WTC11 (cell line): ENCODE data around the gene FABP7.

Experiments
- CBFB ChIP-seq: sonication (generic); formaldehyde crosslinking; IDR thresholded peaks from 2 replicates; pipeline ENCODE4 v1.8.1; 2022; ENCODE audit warnings: mild to moderate bottlenecking, low read depth, missing genetic modification reagents
- CREB1 ChIP-seq: sonication (generic); formaldehyde crosslinking; IDR thresholded peaks from 2 replicates; pipeline ENCODE4 v1.8.0; 2023; ENCODE audit warnings: mild to moderate bottlenecking, missing genetic modification reagents
- ESRRA ChIP-seq: sonication (generic); formaldehyde crosslinking; IDR thresholded peaks from 2 replicates; pipeline ENCODE4 v1.8.1; 2022; ENCODE audit warnings: mild to moderate bottlenecking, missing genetic modification reagents, borderline replicate concordance
- ZBTB21 ChIP-seq: sonication (generic); formaldehyde crosslinking; IDR thresholded peaks from 2 replicates; pipeline ENCODE4 v1.8.1; 2023; ENCODE audit warnings: mild to moderate bottlenecking, missing genetic modification reagents, borderline replicate concordance
- TF ChIP-seq, protein P1 (sequence below): fragments of 200-600 bp; IDR thresholded peaks from 2 replicates; pipeline ENCODE4 v1.8.0; 2022; ENCODE audit warnings: antibody characterized with exemption
- TF ChIP-seq, protein P2 (sequence below): sonication (generic); formaldehyde crosslinking; IDR thresholded peaks from 2 replicates; pipeline ENCODE4 v1.8.1; 2023; ENCODE audit warnings: mild to moderate bottlenecking, missing genetic modification reagents
- TF ChIP-seq, protein P3 (sequence below): sonication (generic); formaldehyde crosslinking; conservative IDR thresholded peaks from 2 replicates; pipeline ENCODE4 v1.8.1; 2022; ENCODE audit warnings: mild to moderate bottlenecking, missing genetic modification reagents
- TF ChIP-seq, protein P4 (sequence below): sonication (generic); formaldehyde crosslinking; IDR thresholded peaks from 2 replicates; pipeline ENCODE4 v1.8.1; 2022; ENCODE audit warnings: low read depth, missing genetic modification reagents, borderline replicate concordance
- TF ChIP-seq, protein P5 (sequence below): sonication (generic); formaldehyde crosslinking; IDR thresholded peaks from 2 replicates; pipeline ENCODE4 v1.8.1; 2023; ENCODE audit warnings: mild to moderate bottlenecking, missing genetic modification reagents, moderate library complexity
- TF ChIP-seq, protein P6 (sequence below): fragments of 250-450 bp; sonication (Bioruptor Pico); IDR thresholded peaks from 2 replicates; pipeline ENCODE4 v2.1.2; 2022; ENCODE audit warnings: mild to moderate bottlenecking, moderate library complexity

DNA sequence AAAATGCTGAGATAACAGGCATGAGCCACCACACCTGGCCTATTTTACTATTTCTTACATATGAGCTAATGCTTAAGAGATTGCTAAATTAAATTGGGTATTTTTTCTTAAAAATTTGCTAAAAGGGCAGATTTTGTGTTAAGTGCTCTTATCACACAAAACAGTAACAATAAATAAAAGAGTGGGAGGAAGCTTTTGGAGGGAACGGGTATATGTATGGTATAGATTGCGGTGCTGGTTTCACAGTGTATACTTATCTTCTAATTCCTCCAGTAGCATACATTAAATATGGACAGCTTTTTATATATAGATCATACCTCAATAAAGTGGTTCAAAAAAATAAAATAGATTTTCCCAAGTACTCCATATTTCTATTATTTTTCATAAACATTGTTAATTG is 39.4 kb upstream of the FABP7 start:
- TF ChIP-seq, protein P1, sequence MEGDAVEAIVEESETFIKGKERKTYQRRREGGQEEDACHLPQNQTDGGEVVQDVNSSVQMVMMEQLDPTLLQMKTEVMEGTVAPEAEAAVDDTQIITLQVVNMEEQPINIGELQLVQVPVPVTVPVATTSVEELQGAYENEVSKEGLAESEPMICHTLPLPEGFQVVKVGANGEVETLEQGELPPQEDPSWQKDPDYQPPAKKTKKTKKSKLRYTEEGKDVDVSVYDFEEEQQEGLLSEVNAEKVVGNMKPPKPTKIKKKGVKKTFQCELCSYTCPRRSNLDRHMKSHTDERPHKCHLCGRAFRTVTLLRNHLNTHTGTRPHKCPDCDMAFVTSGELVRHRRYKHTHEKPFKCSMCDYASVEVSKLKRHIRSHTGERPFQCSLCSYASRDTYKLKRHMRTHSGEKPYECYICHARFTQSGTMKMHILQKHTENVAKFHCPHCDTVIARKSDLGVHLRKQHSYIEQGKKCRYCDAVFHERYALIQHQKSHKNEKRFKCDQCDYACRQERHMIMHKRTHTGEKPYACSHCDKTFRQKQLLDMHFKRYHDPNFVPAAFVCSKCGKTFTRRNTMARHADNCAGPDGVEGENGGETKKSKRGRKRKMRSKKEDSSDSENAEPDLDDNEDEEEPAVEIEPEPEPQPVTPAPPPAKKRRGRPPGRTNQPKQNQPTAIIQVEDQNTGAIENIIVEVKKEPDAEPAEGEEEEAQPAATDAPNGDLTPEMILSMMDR: no peak
- TF ChIP-seq, protein P2, sequence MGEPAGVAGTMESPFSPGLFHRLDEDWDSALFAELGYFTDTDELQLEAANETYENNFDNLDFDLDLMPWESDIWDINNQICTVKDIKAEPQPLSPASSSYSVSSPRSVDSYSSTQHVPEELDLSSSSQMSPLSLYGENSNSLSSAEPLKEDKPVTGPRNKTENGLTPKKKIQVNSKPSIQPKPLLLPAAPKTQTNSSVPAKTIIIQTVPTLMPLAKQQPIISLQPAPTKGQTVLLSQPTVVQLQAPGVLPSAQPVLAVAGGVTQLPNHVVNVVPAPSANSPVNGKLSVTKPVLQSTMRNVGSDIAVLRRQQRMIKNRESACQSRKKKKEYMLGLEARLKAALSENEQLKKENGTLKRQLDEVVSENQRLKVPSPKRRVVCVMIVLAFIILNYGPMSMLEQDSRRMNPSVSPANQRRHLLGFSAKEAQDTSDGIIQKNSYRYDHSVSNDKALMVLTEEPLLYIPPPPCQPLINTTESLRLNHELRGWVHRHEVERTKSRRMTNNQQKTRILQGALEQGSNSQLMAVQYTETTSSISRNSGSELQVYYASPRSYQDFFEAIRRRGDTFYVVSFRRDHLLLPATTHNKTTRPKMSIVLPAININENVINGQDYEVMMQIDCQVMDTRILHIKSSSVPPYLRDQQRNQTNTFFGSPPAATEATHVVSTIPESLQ (CRISPR knock-in tag): no peak
- no peak for TF ChIP-seq CBFB
- no peak for TF ChIP-seq ZBTB21
- TF ChIP-seq CREB1 (CRISPR knock-in tag): no peak
- TF ChIP-seq, protein P3, sequence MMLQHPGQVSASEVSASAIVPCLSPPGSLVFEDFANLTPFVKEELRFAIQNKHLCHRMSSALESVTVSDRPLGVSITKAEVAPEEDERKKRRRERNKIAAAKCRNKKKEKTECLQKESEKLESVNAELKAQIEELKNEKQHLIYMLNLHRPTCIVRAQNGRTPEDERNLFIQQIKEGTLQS (CRISPR knock-in tag): no peak
- TF ChIP-seq, protein P4, sequence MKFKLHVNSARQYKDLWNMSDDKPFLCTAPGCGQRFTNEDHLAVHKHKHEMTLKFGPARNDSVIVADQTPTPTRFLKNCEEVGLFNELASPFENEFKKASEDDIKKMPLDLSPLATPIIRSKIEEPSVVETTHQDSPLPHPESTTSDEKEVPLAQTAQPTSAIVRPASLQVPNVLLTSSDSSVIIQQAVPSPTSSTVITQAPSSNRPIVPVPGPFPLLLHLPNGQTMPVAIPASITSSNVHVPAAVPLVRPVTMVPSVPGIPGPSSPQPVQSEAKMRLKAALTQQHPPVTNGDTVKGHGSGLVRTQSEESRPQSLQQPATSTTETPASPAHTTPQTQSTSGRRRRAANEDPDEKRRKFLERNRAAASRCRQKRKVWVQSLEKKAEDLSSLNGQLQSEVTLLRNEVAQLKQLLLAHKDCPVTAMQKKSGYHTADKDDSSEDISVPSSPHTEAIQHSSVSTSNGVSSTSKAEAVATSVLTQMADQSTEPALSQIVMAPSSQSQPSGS (CRISPR knock-in tag): no peak
- TF ChIP-seq, protein P5, sequence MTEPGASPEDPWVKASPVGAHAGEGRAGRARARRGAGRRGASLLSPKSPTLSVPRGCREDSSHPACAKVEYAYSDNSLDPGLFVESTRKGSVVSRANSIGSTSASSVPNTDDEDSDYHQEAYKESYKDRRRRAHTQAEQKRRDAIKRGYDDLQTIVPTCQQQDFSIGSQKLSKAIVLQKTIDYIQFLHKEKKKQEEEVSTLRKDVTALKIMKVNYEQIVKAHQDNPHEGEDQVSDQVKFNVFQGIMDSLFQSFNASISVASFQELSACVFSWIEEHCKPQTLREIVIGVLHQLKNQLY (CRISPR knock-in tag): no peak
- TF ChIP-seq, protein P6, sequence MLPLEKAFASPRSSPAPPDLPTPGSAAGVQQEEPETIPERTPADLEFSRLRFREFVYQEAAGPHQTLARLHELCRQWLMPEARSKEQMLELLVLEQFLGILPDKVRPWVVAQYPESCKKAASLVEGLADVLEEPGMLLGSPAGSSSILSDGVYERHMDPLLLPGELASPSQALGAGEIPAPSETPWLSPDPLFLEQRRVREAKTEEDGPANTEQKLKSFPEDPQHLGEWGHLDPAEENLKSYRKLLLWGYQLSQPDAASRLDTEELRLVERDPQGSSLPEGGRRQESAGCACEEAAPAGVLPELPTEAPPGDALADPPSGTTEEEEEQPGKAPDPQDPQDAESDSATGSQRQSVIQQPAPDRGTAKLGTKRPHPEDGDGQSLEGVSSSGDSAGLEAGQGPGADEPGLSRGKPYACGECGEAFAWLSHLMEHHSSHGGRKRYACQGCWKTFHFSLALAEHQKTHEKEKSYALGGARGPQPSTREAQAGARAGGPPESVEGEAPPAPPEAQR (CRISPR knock-in tag): no peak
- no peak for TF ChIP-seq ESRRA (CRISPR knock-in tag)
